GM15510 (cell line): ENCODE results near the gene DDX17.

Experiments used
- POLR2A ChIP-seq: IDR thresholded peaks from 3 replicates; pipeline ENCODE4 v1.6.1; 2011; ENCODE audit warnings: borderline replicate concordance; ENCODE audit not compliant: insufficient read length; ENCODE audit errors: extremely low read depth

The DDX17 gene

GRCh38 chr22:38506118-38506962, at the start of gene DDX17:
Gene DDX17 (minus strand): TSS chr22:38506311.
- TF ChIP-seq POLR2A, result peak; percentile 78

- no peak for TF ChIP-seq POLR2A
Observed at GRCh38 chr22:38554281-38554680, 48.2 kb upstream of the DDX17 start.

DNA sequence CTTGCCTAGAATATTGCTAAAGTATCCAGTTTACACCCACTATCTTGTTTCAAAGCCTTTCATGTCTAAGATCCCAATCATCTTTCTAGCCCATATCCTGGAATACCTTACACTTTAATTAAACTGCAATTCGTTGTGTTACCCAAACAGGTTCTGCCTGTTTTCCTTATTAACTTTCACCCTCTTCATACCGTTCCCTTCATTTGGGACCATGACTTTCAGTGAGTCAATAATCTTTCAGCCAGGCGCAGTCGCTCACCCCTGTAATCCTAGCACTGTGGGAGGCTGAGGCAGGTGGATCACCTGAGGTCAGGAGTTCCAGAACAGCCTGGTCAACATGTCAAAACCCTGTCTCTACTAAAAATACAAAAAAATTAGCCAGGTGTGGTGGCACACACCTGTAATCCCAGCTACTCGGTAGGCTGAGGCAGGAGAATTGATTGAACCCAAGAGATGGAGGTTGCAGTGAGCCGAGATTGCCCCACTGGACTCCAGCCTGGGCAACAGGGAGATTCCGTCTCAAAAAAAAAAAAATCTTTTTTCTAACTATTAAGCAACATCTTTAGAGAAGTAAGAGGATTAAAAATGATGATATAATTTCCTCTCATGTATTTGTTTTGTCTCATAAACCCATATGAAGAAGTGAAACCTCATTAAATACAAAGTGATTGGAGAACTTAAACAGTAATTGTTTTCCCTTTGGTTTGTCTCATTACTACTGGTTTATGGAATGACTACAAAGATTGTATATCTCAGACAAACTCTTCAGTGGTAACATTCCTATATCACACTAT, 43.2 kb upstream of the DDX17 start:
- no peak for TF ChIP-seq POLR2A

- no peak for TF ChIP-seq POLR2A
Observed at GRCh38 chr22:38540701-38541100, 34.6 kb upstream of the DDX17 start.

DNA sequence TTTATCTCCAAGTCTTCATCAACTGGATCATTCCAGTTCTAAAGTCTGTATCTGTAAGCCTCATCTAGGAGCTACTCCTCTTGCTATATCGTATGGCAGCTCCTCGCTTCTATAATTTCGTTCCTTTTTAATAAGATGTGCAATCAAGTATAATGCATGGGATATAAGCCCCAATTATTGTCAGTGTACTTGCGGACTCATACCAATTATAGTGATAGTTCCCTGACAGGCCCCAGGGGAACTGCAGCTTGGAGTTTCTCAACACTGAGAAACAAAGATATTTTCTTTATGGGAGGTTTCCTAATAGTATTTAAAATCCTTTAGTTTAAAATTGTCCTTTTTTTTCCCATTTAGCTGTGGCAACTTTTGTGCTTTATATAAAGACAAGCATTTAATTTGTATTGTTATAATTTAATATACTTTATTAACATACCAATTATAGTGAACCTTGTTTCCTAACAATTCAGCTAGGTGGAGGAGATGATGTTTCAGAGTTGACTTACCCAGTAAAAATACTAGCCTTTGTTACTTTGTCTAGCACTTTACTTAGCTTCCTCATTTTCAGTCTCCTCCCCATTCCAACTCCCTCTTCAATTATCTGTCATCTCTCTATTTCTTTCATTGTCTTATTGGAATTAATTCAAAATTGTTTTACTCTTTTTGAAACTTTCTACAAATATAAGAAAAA, 25.3 kb upstream of the DDX17 start:
- no peak for TF ChIP-seq POLR2A

- TF ChIP-seq POLR2A, result no peak
Observed at GRCh38 chr22:38524429-38524828, 18.3 kb upstream of the DDX17 start.

DNA sequence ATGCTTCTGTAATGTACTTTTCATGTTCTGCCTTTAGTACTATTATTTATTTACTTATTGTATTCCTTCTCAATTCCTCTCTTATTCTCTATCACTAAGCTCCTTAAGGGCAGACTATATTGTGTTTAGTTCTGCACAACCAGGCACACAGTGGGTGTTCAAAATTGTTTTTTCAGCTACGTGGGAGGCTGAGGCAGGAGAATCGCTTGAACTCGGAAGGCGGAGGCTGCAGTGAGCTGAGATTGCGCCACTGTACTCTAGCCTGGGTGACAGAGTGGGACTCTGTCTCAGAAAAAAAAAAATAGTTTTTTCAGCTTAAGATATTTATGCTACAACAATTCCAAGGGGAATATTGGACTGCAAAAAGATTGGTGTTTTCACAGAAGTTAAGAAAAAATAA, 17.4 kb upstream of the DDX17 start:
- no peak for TF ChIP-seq POLR2A

DNA sequence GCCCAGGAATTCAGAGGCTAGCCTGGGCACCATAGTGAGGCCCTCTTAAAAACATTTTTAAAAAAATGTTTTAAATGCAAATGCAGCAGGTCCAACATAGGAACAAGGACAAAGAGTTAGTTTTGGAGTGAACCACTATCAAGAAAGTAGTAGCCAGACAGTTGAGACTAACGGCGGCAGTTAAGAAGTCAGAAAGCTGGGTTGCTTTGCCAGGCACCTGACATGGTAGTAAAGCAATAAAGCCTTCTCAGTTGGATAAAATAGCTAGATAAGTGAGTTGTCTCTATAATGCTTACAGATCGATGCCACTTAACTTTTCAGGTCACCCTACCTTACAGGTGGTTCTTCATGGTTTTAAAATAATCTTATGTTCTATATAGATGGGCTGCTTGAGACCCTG, 16.9 kb upstream of the DDX17 start:
- TF ChIP-seq POLR2A, result no peak

DNA sequence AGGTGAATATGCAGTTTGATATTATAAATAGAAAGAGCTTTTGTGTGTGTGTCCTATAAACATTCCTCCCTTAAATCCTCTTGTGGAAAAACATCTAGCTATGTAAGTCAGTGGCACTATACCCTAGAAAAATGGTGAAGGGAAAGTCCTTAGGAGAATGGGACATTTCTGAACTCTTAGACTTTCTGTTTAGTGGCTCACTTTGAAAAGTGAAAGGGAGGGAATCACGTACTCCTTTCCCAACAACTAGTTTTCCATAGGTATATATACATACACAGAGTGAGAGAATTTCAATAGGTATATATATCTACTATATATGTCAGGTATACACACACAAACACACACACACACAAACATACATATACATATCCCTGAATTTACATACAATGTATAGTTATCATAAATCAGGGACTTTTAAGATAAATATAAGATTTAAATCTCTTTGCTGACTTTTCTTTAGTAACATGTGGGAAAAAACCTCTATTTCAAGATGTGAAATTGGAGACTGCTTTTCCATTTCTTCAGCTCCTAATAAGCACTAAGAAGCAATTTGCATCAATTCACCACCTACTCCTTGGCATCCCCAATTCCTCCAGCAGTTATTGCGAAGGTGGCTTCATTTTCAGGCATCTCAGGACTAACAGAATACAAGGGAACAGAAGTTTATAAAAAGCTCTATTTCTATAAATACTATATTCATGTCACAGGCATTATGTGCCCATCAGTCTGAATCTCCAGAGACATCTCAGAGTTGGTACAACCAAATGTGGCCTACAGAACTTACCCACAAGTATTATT, 13.5 kb upstream of the DDX17 start:
- TF ChIP-seq POLR2A, result no peak

DNA sequence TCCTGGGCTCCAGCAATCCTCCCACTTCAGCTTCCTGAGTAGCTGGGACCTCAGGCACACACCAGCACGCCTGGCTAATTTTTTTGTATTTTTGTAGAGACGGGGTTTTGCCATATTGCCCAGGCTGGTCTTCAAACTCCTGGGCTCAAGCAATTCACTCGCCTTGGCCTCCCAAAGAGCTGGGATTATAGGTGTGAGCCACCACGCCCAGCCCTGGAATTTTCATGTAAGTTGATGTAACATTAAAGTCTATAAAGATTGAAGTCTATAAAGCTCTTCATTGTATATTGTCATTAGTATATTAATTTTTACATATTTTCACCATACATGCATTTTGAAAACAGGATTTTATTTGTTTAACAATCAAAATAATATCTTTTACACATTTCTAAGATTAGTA, 12.5 kb upstream of the DDX17 start:
- TF ChIP-seq POLR2A, result no peak

DNA sequence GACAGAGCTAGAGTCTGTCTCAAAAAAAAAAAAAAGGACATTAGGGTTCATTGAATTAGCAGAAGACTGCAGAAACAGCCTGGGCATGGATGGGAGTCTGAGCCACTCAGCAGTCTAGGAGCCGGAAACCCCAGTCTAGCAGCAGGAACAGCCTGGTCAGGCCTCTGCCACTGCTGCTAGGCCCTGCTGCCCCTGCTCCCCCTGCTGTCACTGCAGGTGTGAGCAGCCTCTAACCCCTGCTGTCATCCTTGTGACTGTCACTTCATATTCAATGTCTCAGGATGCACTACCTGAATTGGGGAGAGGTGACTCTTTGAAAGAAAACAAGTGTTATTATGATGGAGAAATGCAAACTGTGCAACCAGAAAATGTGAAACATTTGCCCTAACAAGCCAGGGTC, 7.0 kb upstream of the DDX17 start:
- no peak for TF ChIP-seq POLR2A

- TF ChIP-seq POLR2A, result no peak
Observed at GRCh38 chr22:38510416-38510970, 4.4 kb upstream of the DDX17 start.

- TF ChIP-seq POLR2A, result no peak
Observed at GRCh38 chr22:38505541-38506117, 482 bp downstream of the DDX17 start.

GRCh38 chr22:38504731-38505540, 1.2 kb downstream of the DDX17 start:
- TF ChIP-seq POLR2A, result peak; percentile 19

DNA sequence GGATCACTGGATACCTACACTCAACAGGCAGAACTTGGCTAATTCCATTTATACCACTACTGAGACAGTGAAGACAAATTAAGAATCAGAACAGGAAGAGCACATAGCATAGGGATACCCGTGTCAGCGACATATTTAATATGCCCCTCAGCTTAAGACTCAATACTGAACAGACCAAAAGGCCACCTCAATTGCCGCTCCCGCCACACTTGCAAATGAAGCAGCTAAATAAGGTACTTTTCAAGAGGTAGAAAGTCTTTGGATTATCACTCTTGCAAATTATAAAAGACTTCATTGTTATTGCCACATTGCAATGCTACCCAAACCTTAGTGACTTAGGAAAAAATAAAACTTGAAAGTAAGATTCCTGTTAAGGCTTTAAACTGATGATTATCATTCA, 3.1 kb downstream of the DDX17 start:
- no peak for TF ChIP-seq POLR2A
